H1 (cell line): Measurements from ENCODE around the gene RTKN2. TPM values are rescaled to one million over a fixed set of nuclear protein-coding genes. Genes with fewer than 3 reads are reported as not detected.

Source experiments
- CTCF ChIA-PET: fragments of 300-600 bp; sonication (Branson Sonifier 250); formaldehyde crosslinking; loops from one replicate; lab custom pipeline; 2021; ENCODE audit not compliant: partially characterized antibody; lab: Charles Lee
- POLR2A ChIA-PET: fragments of 300-600 bp; sonication (Branson Sonifier 250); formaldehyde crosslinking; loops from one replicate; lab custom pipeline; 2021; ENCODE audit warnings: inconsistent platforms; ENCODE audit not compliant: partially characterized antibody; lab: Charles Lee
- DNase-seq, 2 experiments: peaks; one replicate each; pipeline versions ENCODE4 v3.0.0 to v3.0.0-alpha.2; 2010 to 2022; ENCODE audit warnings: low spot score in 2 of 2, low read depth in 1 of 2, mixed read lengths in 1 of 2
- FAIRE-seq: peaks from 2 replicates; lab custom pipeline; 2011; peaks lifted over from hg19 to GRCh38; lab: Jason Lieb, UNC
- H2AFZ ChIP-seq: 2 replicates; pipeline ENCODE4 v1.8.1; 2012; ENCODE audit warnings: low read length, inconsistent platforms
- H2AK5ac ChIP-seq: 2 replicates; pipeline ENCODE4 v1.6.1; 2013; ENCODE audit warnings: low read depth, low read length
- H2BK120ac ChIP-seq: replicated peaks from 2 replicates; pipeline ENCODE3; 2013; ENCODE audit warnings: low read depth, low read length, inconsistent platforms
- H2BK12ac ChIP-seq: 2 replicates; pipeline ENCODE4 v1.6.1; 2013; ENCODE audit warnings: low read depth, low read length
- H2BK15ac ChIP-seq: 2 replicates; pipeline ENCODE4 v1.6.1; 2013; ENCODE audit warnings: low read length
- H2BK20ac ChIP-seq: 2 replicates; pipeline ENCODE4 v1.6.1; 2013; ENCODE audit warnings: low read length
- H2BK5ac ChIP-seq: 2 replicates; pipeline ENCODE4 v1.6.1; 2013; ENCODE audit warnings: low read depth, low read length
- H3K14ac ChIP-seq: 2 replicates; pipeline ENCODE4 v1.6.1; 2013; ENCODE audit warnings: inconsistent platforms; ENCODE audit not compliant: insufficient read length
- H3K18ac ChIP-seq: 2 replicates; pipeline ENCODE4 v1.6.1; 2013; ENCODE audit warnings: low read length; ENCODE audit errors: extremely low read depth
- H3K23ac ChIP-seq: 2 replicates; pipeline ENCODE4 v1.6.1; 2013; ENCODE audit warnings: inconsistent platforms; ENCODE audit not compliant: insufficient read length
- H3K23me2 ChIP-seq: 2 replicates; pipeline ENCODE4 v1.6.1; 2013; ENCODE audit warnings: low read depth, low read length
- H3K27ac ChIP-seq: 2 replicates; pipeline ENCODE4 v1.6.1; 2011; ENCODE audit warnings: low read depth, low read length, inconsistent platforms
- H3K27me3 ChIP-seq, 4 experiments: replicated peaks in 1 of 4; 1 replicate in 1 of 4; 2 replicates in 3 of 4; pipeline versions ENCODE4 v1.6.1 to v1.8.1; 2011 to 2013; ENCODE audit warnings: low read length in 3 of 4, mild to moderate bottlenecking in 3 of 4, inconsistent platforms in 2 of 4, mixed read lengths in 2 of 4, moderate library complexity in 1 of 4; ENCODE audit not compliant: control insufficient read depth in 3 of 4, insufficient read depth in 3 of 4; ENCODE audit errors: extremely low read depth in 1 of 4
- H3K36me3 ChIP-seq, 4 experiments: 2 replicates each; pipeline versions ENCODE4 v1.6.1 to v1.8.1; 2011 to 2013; ENCODE audit warnings: mild to moderate bottlenecking in 4 of 4, low read length in 3 of 4, moderate library complexity in 2 of 4, control low read depth in 1 of 4, inconsistent platforms in 1 of 4; ENCODE audit not compliant: insufficient read depth in 4 of 4, control insufficient read depth in 2 of 4
- H3K4ac ChIP-seq: replicated peaks from 2 replicates; pipeline ENCODE3; 2013; ENCODE audit warnings: low read length, low read depth, mixed read lengths, inconsistent platforms; ENCODE audit not compliant: insufficient read length
- H3K4me1 ChIP-seq, 4 experiments: replicated peaks in 1 of 4; 1 replicate in 1 of 4; 2 replicates in 3 of 4; pipeline versions ENCODE4 v1.6.1 to v1.8.1; 2011 to 2013; ENCODE audit warnings: low read length in 3 of 4, inconsistent platforms in 2 of 4, mixed read lengths in 1 of 4; ENCODE audit not compliant: insufficient read depth in 4 of 4, control insufficient read depth in 3 of 4
- H3K4me2 ChIP-seq, 2 experiments: 2 replicates each; pipeline versions ENCODE4 v1.6.1 to v1.8.1; 2011 to 2013; ENCODE audit warnings: low read depth in 2 of 2, low read length in 2 of 2, control low read depth in 1 of 2, inconsistent platforms in 1 of 2, mild to moderate bottlenecking in 1 of 2; ENCODE audit not compliant: insufficient read depth in 1 of 2
- H3K4me3 ChIP-seq, 4 experiments: fragments of 200-600, 300-600 bp in 1 of 4; sonication (generic), shearing (Covaris generic), sonication (Bioruptor Twin) in 1 of 4; 2 replicates each; pipeline versions ENCODE4 v1.5.1 to v1.8.1; 2011 to 2016; ENCODE audit warnings: low read length in 4 of 4, low read depth in 3 of 4, control low read depth in 2 of 4, inconsistent platforms in 2 of 4, mild to moderate bottlenecking in 2 of 4, mixed read lengths in 1 of 4, moderate library complexity in 1 of 4; ENCODE audit not compliant: insufficient read depth in 2 of 4; ENCODE audit errors: extremely low read depth in 1 of 4
- H3K56ac ChIP-seq: replicated peaks from 2 replicates; pipeline ENCODE3; 2013; ENCODE audit warnings: low read depth, mild to moderate bottlenecking, mixed read lengths, low read length, inconsistent platforms; ENCODE audit not compliant: insufficient read length
- H3K79me1 ChIP-seq: 2 replicates; pipeline ENCODE4 v1.6.1; 2013; ENCODE audit warnings: low read depth, low read length, control low read depth
- H3K79me2 ChIP-seq, 2 experiments: 2 replicates each; pipeline versions ENCODE4 v1.6.1 to v1.8.1; 2012 to 2013; ENCODE audit warnings: low read length in 2 of 2, mild to moderate bottlenecking in 2 of 2, inconsistent platforms in 1 of 2; ENCODE audit not compliant: insufficient read depth in 2 of 2, control insufficient read depth in 1 of 2
- H3K9ac ChIP-seq, 4 experiments: replicated peaks in 1 of 4; 1 replicate in 1 of 4; 2 replicates in 3 of 4; pipeline versions ENCODE4 v1.6.1 to v1.8.1; 2011 to 2013; ENCODE audit warnings: low read depth in 3 of 4, low read length in 3 of 4, control low read depth in 2 of 4, mild to moderate bottlenecking in 2 of 4, moderate library complexity in 2 of 4, inconsistent platforms in 1 of 4; ENCODE audit errors: extremely low read depth in 1 of 4
- H3K9me3 ChIP-seq, 2 experiments: 2 replicates each; pipeline versions ENCODE4 v1.6.1 to v1.8.1; 2012 to 2013; ENCODE audit warnings: mild to moderate bottlenecking in 2 of 2, moderate library complexity in 2 of 2, control low read depth in 1 of 2, inconsistent platforms in 1 of 2, low read depth in 1 of 2, low read length in 1 of 2, mixed read lengths in 1 of 2; ENCODE audit not compliant: insufficient read depth in 2 of 2
- H4K20me1 ChIP-seq, 2 experiments: replicated peaks in 1 of 2; 2 replicates each; pipeline versions ENCODE3 to v1.8.1; 2011 to 2013; ENCODE audit warnings: inconsistent platforms in 2 of 2, low read length in 2 of 2, mild to moderate bottlenecking in 1 of 2; ENCODE audit not compliant: insufficient read depth in 2 of 2, control insufficient read depth in 1 of 2
- H4K5ac ChIP-seq: 2 replicates; pipeline ENCODE4 v1.6.1; 2013; ENCODE audit warnings: low read length, low read depth, mixed read lengths, inconsistent platforms; ENCODE audit not compliant: insufficient read length
- H4K8ac ChIP-seq: 2 replicates; pipeline ENCODE4 v1.8.0; 2013; ENCODE audit warnings: mild to moderate bottlenecking, moderate library complexity, low read length, inconsistent platforms; ENCODE audit not compliant: insufficient read depth; ENCODE audit errors: extremely low read depth
- H4K91ac ChIP-seq: replicated peaks from 2 replicates; pipeline ENCODE3; 2013; ENCODE audit warnings: low read length, mixed read lengths, inconsistent platforms; ENCODE audit not compliant: insufficient read length
- NANOG ChIP-seq: IDR thresholded peaks from 2 replicates; pipeline ENCODE4 v1.6.1; 2011; ENCODE audit warnings: low read length, low read depth, mild to moderate bottlenecking, inconsistent platforms; ENCODE audit not compliant: insufficient read depth, poor library complexity, severe bottlenecking
- WGBS, 2 experiments: shearing (Covaris generic) in 1 of 2; methylation state at CpG; one replicate each; pipeline versions ENCODE4 v1.1.6 to v1.1.7; 2013 to 2015; ENCODE audit warnings: low lambda C conversion rate in 2 of 2, mixed read lengths in 2 of 2, inconsistent platforms in 1 of 2, low coverage in 1 of 2, missing lambda C conversion rate in 1 of 2; ENCODE audit not compliant: insufficient replicate concordance in 2 of 2, insufficient coverage in 1 of 2, insufficient read length in 1 of 2; ENCODE audit errors: extremely low coverage in 1 of 2, missing lambda C conversion rate in 1 of 2; 5-methylcytosine and 5-hydroxymethylcytosine counted together
- polyA plus RNA-seq, 7 experiments: library from polyadenylated mRNA; depleted of rRNA in 3 of 7; stranded (reverse) in 5 of 7; unstranded in 2 of 7; fragments of >200 nt in 5 of 7; fragments of 200-250 nt in 2 of 7; gene quantifications; 1 replicate in 5 of 7; 2 replicates in 1 of 7; 4 replicates in 1 of 7; pipeline versions ENCODE4 v1.2.1 to v1.2.3, GENCODE V29; 2011 to 2013; ENCODE audit warnings: missing spikeins in 2 of 7, mixed read lengths in 2 of 7
- total RNA-seq: library from RNA; stranded (reverse); fragmentation: NEBNext Ultra II Directional; extraction: Animal tissue kit (Norgen Biotek cat#: 25700); gene quantifications from 2 replicates; pipeline ENCODE4 v1.2.1, GENCODE V29; 2021

RTKN2 gene
- total and polyA plus RNA-seq, 2 of the 8 experiments (the other 6 are each of a cell fraction or from before 2014, with no cell fraction given): 5.1 to 24.6 TPM

- Histone ChIP-seq H3K9me3 (no peaks in the 10 kb centered on the region; a peak in 1 of 4 replicates), H3K23me2 (no peaks in the 10 kb centered on the region), H3K79me2 (no peaks in the 10 kb centered on the region), H3K4me3 (no peak overlapping the region), H3K14ac (no peak overlapping the region), H2AFZ (no peak overlapping the region), H3K4ac (no peak overlapping the region), H3K36me3 (no peaks in the 10 kb centered on the region), H3K27ac (no peak overlapping the region), H2BK12ac (no peak overlapping the region), H2AK5ac (no peak overlapping the region), H3K18ac (no peak overlapping the region), H4K20me1 (no peaks in the 10 kb centered on the region), H2BK120ac (no peak overlapping the region), H2BK15ac (no peak overlapping the region), H2BK20ac (no peak overlapping the region), H3K4me1 (0 out of 7 replicates have a peak, but pooled peaks cover 0 to 2% (median 0%) of the 10 kb centered on the region in 4 experiments), H4K8ac (no peak overlapping the region), H3K4me2 (no peak overlapping the region), H4K91ac (no peak overlapping the region), H3K79me1 (no peaks in the 10 kb centered on the region), H2BK5ac (no peak overlapping the region), H3K27me3 (no peaks in the 10 kb centered on the region), H4K5ac (no peak overlapping the region), H3K9ac (no peak overlapping the region), H3K56ac (no peak overlapping the region), H3K23ac (no peak overlapping the region)
- DNase-seq (no peak), FAIRE-seq (no peak)
- 94 to 100% methylated on average over 1 to 5 of the region's 5 CpGs for WGBS, 2 experiments
- POLR2A ChIA-PET: no interaction called here
- CTCF ChIA-PET: interaction anchor here (0.8 kb wide), 1 partner anchor 65 kb away, joined by 3 read pairs; no protein-coding TSS in a partner anchor
- TF ChIP-seq NANOG: no peak
These were observed 84.5 kb downstream of the RTKN2 start for GRCh38 chr10:62183857-62184795.
